IPS DF 4.7 (cell line): Measurements from ENCODE around the gene RASGRP4.
"Not testable (repeated sequence)": the region's sequence is repeated elsewhere in the genome, so short reads cannot be mapped to it uniquely, and the experiment has no call there.

Experiments
- DNase-seq: peaks from one replicate; pipeline ENCODE4 v3.0.0-alpha.2; 2013; ENCODE audit warnings: low spot score; ENCODE audit errors: extremely low read depth

The RASGRP4 gene

DNA sequence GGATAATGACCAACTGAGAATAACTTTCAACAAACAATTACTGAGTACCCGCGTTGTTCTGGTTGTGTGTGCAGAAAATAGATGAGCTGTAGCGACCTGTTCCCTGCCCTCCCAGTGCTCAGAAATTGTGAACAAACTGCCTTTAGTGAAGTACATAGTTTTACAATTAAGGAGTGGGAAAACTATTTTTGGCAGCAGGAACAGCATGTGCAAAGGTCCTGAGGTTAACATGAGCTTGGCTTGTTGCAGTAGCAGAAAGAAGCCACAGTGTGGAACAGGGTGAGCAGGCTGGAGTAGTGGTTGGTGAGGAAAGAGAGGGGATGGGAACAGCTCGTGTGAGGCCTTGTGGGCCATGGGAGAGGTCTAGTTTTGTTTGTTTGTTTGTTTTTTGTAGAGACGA lies 23.5 kb upstream of the RASGRP4 start:
- DNase-seq = no peak

GRCh38 chr19:38448225-38448624 lies 22.2 kb upstream of the RASGRP4 start:
- DNase-seq = no peak

GRCh38 chr19:38445362-38445761 lies 19.3 kb upstream of the RASGRP4 start:
- no peak for DNase-seq

DNA sequence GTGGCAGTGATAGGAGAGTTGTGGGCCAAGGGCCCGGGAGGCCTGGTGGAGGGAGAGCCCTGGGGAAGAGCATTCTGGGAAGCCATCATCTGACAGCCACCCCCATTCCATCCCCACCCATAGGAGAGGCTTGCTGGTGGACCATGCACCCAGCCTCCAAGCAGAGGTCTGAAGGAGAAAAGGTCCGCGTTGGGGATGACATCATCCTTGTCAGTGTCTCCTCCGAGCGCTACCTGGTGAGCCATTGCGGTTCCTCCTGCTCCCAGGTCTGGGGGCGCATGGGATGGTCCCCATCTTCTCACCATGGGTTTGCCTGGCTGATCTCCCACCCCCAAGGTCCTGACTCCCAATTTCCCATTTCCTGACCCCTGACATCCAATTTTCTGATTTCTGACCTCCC lies 18.0 kb upstream of the RASGRP4 start:
- DNase-seq = no peak

GRCh38 chr19:38443458-38443999 lies 17.5 kb upstream of the RASGRP4 start:
- no peak for DNase-seq

DNA sequence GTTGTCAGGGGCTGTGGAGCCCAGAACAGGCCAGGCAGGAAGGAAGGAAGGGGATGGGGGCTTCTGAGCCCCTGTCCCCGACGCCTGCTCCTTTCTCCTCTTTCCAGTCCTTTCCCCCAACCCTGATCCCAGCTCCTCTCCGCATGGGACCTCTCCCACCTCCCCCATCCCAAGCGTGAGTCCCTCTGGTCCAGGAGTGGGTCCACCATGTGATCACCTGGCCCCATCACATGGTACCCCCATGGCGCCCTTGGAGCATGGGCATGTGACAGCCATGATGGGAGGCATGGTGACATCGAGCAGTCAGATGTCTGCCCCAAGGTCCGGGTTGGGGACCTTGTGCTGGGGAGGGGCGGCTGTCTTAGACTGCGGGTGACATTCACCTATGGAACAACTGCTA lies 16.7 kb upstream of the RASGRP4 start:
- no peak for DNase-seq

DNA sequence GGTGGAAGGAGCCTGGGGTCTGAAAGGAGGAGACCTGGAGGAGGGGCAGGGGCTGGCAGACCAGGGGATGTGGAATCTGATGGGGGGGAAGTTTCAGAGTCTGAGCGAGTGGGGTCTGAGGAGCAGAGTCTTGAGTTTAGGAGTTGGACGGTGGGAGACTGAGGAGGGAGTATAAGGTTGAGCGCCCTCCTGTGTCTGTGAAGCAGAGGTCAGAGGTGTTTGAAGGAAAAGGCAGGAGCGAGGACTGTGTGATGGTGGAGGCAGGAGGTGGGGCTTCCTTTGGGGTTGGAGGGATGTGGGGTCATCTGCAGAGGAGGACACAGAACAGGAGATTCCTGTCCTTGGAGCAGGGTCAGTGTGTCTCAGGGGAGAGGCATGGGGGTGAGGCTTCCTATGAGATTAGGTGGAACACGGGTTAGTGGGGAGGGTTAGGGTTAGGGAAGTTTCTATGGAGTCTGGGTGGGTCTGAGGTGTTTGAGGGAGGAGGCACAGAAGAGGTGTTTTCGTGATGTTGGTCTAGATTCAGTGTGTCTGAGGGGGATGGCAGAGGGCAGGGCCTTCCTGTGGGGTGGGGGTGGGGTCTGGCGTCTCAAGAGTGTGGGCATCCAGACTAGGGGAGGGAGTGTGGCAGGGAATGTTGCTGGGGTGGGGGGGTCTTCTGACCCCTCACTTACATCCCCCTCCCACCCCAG lies 15.8 kb upstream of the RASGRP4 start:
- no peak for DNase-seq

DNA sequence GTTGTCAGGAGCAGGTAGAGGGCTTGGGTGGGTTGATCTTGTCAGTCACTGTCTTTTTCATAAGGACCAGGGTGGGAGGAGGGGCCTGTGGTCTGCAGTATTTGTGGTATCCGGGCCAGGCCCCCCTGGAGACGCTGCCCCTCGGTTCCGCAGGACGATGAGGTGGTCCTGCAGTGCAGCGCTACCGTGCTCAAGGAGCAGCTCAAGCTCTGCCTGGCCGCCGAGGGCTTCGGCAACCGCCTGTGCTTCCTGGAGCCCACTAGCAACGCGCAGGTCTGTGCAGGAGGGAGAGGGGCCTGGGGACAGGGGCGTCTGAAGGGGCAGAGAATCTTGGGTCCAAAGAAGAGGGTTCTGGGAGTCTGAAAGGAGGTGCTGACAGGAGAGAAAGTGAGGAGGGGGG lies 14.6 kb upstream of the RASGRP4 start:
- DNase-seq = no peak

GRCh38 chr19:38437917-38438316 lies 11.9 kb upstream of the RASGRP4 start:
- DNase-seq = no peak

DNA sequence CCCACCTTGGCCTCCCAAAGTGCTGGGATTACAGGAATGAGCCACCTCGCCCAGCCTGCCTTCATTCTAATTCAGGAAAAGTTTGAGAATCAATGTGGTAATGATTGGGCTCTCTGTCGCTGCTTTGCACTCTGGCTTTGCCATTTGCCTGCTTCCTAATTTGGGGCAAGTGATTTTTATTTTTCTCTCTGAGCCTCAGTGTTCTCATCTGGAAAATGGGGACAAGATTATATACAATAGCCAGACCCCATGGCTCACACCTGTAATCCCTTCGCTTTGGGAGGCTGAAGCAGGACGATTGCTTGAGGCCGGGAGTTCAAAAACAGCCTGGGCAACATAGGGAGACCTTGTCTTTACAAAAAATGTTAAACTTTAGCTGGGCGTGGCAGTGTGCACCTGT lies 11.3 kb upstream of the RASGRP4 start:
- no peak for DNase-seq

DNA sequence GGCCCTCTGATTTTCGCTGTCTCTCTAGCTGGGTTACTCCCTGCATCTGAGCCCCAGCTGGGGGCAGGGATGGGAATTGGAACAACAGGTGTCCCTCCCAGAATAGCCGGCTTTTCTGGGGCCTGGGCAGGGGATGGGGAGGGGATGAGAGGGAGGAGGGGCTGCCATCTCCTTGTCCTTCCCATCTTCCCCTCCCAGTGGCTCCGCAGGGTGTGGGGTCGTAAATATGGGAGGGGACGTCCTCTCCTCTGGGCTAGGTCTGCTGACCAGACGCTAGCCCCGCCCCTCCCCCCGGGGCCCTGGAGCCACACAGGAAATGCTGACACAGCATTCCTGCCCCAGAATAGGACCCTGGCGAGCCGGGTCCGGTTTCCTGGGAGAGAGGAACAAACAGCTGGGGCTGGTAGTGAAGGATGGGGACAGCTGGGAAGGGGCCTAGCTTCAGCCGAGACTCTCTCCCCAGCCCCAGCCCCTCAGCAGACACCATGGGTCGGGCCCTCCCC lies 8.6 kb upstream of the RASGRP4 start:
- no peak for DNase-seq

- no peak for DNase-seq
Observed at GRCh38 chr19:38433268-38433733, 7.3 kb upstream of the RASGRP4 start, which contains the start of gene RYR1. Gene RYR1 (plus strand): TSS chr19:38433691. CDS start chr19:38433830, 139 bp downstream.

- no peak for DNase-seq
Observed at GRCh38 chr19:38430931-38431330, 4.9 kb upstream of the RASGRP4 start.

DNA sequence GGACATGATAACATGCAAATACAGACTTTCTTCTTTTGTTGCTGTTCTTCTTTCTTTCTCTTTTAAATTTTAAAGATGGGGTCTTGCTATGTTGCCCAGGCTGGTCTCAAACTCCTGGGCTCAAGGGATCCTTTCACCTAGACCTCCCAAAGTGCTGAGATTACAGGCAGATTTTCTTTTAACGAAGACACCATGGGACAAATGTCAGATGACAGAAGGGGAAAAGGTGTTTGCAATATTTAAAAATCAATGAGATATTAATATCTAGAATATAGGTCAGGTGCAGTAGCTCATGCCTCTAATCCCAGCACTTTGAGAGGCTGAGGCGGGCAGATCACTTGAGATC lies 3.8 kb upstream of the RASGRP4 start:
- DNase-seq = no peak

DNA sequence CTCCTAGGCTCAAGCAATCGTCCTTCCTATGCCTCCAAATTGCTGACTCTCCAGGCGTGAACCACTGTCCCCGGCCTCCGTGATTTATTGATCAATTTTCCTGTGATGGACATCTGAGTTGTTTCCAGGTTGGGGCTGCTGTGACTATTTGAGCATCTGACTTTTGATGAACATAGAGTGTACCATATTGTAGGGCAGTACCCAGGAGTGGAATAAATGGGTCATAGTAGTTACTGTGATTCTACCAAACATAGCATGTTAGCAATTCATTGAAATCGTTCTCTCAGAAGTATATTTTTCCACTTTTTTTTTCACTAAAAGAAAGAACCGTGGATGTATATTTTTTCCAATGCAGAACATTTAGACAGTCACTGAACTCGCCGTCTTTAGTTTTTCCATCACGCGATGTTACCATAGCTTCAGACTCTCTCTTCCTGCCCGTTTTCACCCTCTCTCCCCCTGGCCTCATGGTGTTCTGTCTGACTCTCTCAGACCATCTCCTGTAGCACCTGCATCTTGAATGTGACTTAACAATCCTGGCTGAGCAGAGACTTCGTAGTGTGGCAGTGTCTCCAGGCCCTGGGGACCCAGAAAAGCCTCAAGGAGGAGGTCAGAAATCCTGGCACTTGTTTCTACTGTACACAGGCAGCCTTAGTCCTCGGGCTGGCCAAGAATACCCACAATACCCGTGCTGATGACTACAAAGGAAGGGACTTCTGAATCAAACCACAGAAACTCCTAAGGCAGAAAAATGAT lies 3.2 kb upstream of the RASGRP4 start:
- no peak for DNase-seq

- DNase-seq = not testable (repeated sequence)
Observed at GRCh38 chr19:38427035-38427677, 1.1 kb upstream of the RASGRP4 start.

DNA sequence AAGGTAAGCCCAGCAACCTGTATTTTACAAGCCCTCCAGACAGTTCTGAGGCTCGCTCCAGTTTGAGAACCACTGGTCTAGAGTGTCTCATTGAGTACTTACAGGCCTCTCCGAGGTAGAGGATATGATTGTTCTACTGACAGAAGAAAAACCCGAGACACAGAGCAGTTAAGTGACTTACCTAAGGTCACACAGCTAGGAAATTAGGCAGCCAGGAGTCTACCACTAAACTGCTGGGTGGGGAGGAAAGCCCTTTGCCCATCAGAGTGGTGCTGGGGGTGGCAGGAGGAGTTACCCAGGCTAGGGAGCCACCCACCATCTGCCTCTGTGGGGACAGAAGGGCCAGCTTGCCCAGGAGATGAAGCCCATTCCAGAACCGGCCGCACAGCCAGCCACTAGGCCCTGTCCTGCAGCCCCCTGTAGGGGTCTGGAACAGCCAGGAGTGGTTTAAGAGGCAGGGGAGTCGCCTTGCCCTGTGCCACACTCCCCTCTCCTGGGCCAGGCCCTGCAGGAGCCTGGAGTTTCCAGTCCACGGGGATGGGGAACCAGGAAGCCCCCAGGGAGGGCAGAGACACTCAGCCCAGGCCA lies 703 bp downstream of the RASGRP4 start:
- no peak for DNase-seq

DNA sequence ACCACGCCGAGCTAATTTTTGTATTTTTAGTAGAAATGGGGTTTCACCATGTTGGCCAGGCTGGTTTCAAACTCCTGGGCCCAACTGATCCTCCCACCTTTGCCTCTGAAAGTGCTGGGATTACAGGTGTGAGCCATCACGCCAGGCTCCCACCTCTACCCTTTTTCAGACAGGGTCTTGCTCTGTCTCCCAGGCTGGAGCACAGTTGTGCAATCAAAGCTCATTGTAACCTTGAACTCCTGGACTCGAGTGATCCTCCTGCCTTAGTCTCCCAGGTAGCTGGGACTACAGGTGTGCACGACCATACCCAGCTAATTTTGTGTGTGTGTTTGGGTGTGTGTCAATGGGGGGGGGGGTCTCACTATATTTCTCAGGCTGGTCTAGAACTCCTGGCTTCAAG lies 1.7 kb downstream of the RASGRP4 start:
- DNase-seq = no peak

DNA sequence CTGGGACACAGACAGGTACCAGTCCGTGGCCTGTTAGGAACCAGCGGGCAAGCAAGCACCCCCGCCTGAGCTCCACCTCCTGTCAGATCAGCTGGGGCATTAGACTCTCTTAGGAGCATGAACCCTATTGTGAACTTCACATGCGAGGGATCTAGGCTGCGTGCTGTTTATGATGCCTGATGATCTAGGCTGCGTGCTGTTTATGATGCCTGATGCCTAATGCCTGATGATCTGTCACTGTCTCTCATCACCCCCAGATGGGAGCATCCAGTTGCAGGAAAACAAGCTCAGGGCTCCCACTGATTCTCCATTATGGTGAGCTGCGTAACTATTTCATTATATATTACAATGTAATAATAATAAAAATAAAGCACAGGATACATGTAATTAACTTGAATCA lies 3.6 kb downstream of the RASGRP4 start:
- no peak for DNase-seq

DNA sequence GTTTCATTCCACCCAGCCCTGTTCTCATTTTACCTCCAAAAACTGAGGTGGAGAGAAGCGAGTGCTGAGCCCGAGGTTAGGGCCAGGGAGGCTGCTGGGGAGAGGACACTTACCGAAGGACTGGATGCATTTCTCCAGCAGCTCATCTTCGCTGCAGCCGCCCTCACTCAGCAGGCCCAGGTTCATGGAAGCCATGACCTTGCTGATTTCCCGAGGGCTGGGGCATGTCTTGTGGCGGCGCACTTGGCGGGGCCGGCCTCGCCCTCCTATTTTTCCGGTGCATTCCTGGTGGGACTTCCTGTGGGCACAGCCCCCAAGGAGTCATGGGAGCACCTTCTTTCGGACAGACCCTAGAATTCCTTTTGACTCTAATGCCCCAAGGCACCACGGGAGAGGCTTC lies 4.2 kb downstream of the RASGRP4 start:
- DNase-seq = no peak

DNA sequence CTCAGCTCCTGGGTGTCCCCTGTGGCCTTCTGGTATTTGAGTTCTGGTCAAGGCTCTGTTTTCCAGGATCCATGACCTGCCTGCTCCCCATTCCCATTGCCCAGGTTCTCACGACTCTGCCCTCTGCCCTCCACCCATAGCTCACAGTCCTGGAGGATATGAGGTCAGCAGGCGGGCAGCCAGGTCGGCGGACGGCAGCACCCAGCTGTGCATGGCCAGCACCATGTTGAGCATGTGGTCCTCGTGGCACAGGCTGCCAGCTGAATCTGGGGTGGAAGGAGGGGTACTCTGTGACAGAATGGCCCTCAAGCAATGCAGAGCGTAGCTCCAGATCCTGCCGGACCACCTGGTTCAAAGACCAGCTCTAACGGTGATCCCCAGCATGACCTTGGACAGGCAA lies 5.1 kb downstream of the RASGRP4 start:
- no peak for DNase-seq
